ENCODE measurements around the gene CDCA8.

GRCh38 chr1:37666241-37666867, 26.0 kb upstream of the CDCA8 start:
- TF ChIP-seq CTCF (conservative IDR thresholded peaks at IDR 0.05; ENCODE audit: low read depth in 2 of 2) (no peak), CREB1 (CRISPR knock-in tag; IDR thresholded peaks at IDR 0.05; ENCODE audit: low read depth) (no peak), EZH2 (IDR thresholded peaks at IDR 0.05; ENCODE audit: low read depth, unreplicated experiment) (no peak), POLR2AphosphoS5 (IDR thresholded peaks at IDR 0.05; ENCODE audit: low read depth) (no peak), REST (IDR thresholded peaks at IDR 0.05; ENCODE audit: unreplicated experiment) (no peak)
